ENCODE results near the gene MRPS18A. TPM values are rescaled to one million over a fixed set of nuclear protein-coding genes. Genes with fewer than 3 reads are reported as not detected.
A peak's percentile ranks its signal among the peaks of the same experiment; 100 is the strongest.

Gene MRPS18A
- total and polyA plus RNA-seq, 9 of the 15 experiments (the other 6 are each of a cell fraction or from before 2014, with no cell fraction given), result 87.5 to 243 (median 125) TPM

GRCh38 chr6:43629505-43630300, 57.9 kb downstream of the MRPS18A start (continued):
- TF ChIP-seq MAZ (CRISPR knock-in tag; conservative IDR thresholded peaks at IDR 0.05 in 1 of 2, IDR thresholded peaks at IDR 0.05 in 1 of 2) (peak; percentile 68 to 96), ZNF592 (IDR thresholded peaks at IDR 0.05) (no peak), EWSR1 (IDR thresholded peaks at IDR 0.05; ENCODE audit: borderline replicate concordance, low read depth, partially characterized antibody) (no peak), HNRNPLL (IDR thresholded peaks at IDR 0.05; ENCODE audit: low read depth, low read length, poor library complexity, severe bottlenecking) (no peak), MNT (conservative IDR thresholded peaks at IDR 0.05) (no peak), EP400 (IDR thresholded peaks at IDR 0.05) (no peak), ZNF274 (IDR thresholded peaks at IDR 0.05; ENCODE audit: borderline replicate concordance, low read depth, low read length) (no peak), HDAC1 (IDR thresholded peaks at IDR 0.05) (peak in 1 of 2 experiments; percentile 55; a peak in 2 of 4 replicates), MLX (CRISPR knock-in tag; conservative IDR thresholded peaks at IDR 0.05) (peak; percentile 32 to 94; a peak in 2 of 4 replicates), ZNF740 (CRISPR knock-in tag; IDR thresholded peaks at IDR 0.05) (no peak), ZNF740 (tag; IDR thresholded peaks at IDR 0.05) (no peak; a peak in 1 of 4 replicates), SUPT5H (IDR thresholded peaks at IDR 0.05) (peak; percentile 97), HINFP (tag; conservative IDR thresholded peaks at IDR 0.05; ENCODE audit: low read depth) (no peak), BACH1 (tag; IDR thresholded peaks at IDR 0.05) (no peak), GATAD2A (IDR thresholded peaks at IDR 0.05) (no peak), ZC3H11A (IDR thresholded peaks at IDR 0.05; ENCODE audit: low read depth, low read length) (no peak)
